ENCODE results near the gene FBXO17.
A peak's percentile ranks its signal among the peaks of the same experiment; 100 is the strongest.
"Not testable (repeated sequence)": the region's sequence is repeated elsewhere in the genome, so short reads cannot be mapped to it uniquely, and the experiment has no call there.

Gene FBXO17

DNA sequence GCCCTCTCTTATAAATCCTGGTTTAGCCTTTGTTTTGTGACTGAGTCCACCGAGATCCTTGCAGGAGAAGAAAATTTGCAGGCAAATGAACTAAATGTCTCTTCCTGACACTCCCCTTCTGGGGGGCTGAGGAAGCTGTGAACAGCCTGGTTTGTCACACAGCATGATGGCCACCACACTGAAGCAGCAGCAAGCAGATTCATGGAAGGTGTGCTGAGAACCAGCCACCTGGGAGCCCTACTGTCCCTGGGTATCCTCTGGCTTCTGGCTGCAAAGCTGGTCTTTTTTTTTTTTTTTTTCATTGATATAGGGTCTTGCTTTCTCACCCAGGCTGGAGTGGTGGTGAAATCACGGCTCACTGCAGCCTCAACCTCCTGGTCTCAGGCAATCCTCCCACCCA is 33.6 kb downstream of the FBXO17 start:
- no peak for DNase-seq

GRCh38 chr19:38941466-38941865 is 34.1 kb downstream of the FBXO17 start:
- not testable (repeated sequence) for DNase-seq

DNA sequence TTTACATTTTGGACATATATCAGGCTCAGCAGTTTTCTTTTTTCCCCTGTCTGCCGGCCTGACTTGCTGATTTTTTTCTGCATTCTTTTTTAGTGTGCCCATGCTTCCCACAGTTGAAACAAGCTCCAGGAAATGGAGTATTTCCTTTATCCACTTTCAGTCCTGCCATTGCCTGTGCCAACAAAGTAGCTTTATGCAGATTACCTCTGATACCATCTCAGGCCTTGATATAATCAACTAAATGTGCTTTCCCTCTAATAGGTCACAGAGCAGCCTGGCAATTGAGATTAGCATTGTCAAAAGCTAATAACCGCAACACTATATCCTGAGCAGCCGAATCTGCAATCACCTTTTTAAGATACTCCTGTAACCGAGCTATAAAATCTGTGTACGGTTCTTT is 35.6 kb downstream of the FBXO17 start:
- DNase-seq, result no peak

DNA sequence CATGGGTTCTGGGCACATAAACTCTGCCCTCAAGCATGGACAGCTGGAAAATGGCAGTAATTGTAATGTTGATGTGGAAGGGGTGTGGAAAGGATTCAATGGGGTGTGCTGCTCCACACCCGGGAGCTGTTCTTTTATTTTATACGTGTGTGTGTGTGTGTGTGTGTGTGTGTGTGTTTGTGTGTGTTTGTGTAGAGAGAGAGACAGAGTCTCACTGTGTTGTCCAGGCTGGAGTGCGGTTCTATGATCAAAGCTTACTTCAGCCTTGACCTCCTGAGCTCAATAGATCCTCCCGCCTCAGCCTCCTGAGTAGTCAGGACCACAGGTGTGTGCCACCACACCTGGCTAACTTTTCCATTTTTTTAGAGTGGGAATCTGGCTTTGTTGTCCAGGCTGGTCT is 42.0 kb downstream of the FBXO17 start:
- DNase-seq, result no peak

GRCh38 chr19:38932425-38933179 is 42.9 kb downstream of the FBXO17 start:
- DNase-seq, result no peak

DNA sequence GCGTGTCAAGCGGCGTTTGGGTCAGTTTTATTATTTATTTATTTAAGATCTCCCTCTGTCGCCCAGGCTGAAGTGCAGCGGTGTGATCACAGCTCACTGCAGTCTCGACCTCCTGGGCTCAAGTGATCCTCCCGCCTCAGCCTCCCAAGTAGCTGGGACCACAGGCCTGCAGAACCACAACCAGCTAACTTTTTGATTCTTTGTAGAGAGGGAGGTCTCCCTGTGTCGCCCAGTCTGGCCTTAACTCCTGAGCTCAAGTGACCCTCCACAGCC is 44.1 kb downstream of the FBXO17 start:
- DNase-seq, result no peak

- peak; percentile 98 for DNase-seq
Observed at GRCh38 chr19:38930776-38931520, 44.6 kb downstream of the FBXO17 start, which contains the start of gene MRPS12. Gene MRPS12, plus strand, starts transcription at chr19:38930944. Its CDS starts 351 bp downstream, at chr19:38931295.

GRCh38 chr19:38929929-38930775 is 45.4 kb downstream of the FBXO17 start, which contains the start of gene SARS2:
Gene SARS2, minus strand, starts transcription at chr19:38930763. Its CDS starts 27 bp downstream, at chr19:38930736.
- peak; percentile 90 for DNase-seq

GRCh38 chr19:38928391-38929001 is 47.0 kb downstream of the FBXO17 start:
- DNase-seq, result no peak

DNA sequence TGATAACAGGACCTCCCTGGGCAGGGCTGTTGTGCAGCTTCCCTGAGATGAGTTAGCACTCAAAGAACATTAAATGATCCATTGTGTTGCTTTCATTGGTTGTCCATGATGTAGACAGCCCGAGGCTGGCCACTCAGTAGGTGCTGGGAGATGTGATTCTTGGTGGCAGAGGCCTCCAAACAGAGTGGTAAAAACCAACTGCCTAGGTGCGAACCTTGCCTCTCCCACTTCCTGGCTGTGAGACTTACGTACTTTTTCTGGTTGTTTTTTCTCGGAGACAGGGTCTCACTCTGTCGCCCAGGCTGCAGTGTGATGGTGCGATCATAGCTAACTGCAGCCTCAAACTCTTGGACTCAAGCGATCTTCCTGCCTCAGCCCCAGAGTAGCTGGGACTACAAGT is 51.2 kb downstream of the FBXO17 start:
- no peak for DNase-seq

DNA sequence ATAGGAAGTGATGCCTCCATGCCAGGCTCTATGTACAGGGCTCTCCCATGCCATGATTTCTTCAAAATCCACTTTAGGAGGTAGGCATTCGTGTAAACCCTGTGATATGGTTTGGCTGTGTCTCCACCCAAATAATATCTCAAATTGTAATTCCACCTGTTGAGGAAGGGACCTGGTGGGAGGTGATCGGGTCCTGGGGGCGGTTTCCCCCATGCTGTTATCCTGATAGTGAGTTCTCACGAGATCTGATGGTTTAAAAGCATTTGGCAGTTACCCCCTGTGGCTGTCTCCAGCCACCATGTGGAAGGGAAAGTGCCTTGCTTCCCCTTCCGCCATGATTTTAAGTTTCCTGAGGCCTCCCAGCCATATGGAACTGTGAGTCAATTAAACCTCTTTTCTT is 53.1 kb downstream of the FBXO17 start:
- DNase-seq, result no peak

- no peak for DNase-seq
Observed at GRCh38 chr19:38921420-38922274, 53.9 kb downstream of the FBXO17 start.

DNA sequence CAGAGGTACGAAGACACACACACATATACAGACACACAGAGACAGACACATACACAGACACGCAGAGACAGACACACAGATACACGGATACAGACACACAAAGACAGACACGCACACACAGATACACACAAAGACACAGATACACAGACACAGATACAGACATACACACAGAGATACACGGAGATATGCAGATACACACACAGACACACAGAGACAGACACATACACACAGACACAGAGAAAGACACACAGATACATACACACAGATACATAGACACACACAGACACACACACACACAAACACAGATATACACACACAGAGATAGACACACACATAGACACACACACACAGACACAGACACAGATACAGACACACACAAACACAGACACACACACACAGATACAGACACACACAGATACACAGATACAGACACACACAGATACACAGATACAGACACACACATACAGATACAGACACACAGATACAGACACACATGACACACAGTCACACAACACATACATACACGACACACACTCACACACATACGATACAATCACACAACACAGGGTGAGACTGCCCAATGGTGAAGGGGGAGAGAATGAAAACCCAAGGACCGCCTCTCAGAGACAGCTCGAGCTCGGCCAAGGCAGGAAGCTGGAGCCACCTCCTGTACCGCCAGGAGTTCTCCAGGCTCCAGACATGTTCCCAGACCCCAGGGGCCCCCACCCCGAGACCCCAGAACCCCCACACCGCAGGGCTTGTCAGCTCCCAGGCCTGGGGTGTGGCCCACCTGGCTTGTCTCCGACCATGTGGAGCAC is 54.7 kb downstream of the FBXO17 start:
- DNase-seq, result no peak

- DNase-seq, result no peak
Observed at GRCh38 chr19:38919837-38920601, 55.5 kb downstream of the FBXO17 start.

GRCh38 chr19:38918526-38918925 is 57.0 kb downstream of the FBXO17 start:
- no peak for DNase-seq

DNA sequence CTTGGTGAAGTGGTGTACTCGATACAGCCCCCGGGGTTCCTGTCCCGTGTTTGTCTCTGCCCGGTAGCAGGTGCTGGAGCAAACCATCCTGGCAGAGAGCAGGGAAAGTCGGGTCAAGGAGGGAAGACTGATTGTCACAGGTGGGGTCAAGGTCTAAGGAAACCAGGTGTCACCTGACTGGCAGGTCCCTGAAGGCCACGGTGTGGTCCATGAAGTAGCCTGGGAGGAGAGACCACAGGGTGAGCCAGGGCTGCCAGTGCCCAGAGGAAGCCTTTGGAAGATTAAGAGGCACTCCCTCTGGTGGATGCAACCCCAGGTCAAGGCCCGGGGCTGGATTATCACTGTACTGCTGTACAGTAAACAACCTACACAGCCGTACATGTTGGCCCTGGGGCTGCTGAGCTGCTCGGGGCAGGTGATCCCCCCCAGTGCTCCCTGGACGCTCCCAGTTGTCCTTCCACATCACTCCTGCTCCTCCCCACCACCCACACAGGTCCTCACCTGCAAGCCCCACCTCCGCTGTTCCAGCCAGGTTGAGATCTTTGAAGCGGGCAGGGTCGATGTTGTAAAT is 57.5 kb downstream of the FBXO17 start:
- DNase-seq, result no peak

GRCh38 chr19:38917516-38917915 is 58.0 kb downstream of the FBXO17 start:
- no peak for DNase-seq

- no peak for DNase-seq
Observed at GRCh38 chr19:38915329-38916321, 59.9 kb downstream of the FBXO17 start.

DNA sequence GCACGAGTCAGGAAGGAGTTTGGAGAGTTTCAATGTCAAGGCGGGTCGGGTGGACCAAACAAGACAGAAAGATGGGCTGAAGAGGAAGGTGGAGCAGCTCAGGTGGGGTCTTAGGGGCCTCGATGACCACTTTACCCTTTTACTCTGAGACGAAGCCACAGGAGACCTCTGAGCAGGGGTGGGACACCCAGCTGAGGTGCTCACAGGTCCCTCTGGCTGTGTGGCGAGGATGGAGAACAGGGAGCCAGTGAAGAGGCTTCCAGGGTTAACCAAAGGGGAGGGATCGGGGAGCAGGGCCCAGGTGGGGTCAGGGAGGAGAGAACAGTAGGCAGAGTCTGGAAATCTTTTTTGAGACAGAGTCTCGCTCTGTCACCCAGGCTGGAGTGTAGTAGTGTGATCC is 61.6 kb downstream of the FBXO17 start:
- DNase-seq, result no peak

Measured in NCI-H1436 (cell line).